ENCODE measurements around the gene NME9.

The NME9 gene

DNA sequence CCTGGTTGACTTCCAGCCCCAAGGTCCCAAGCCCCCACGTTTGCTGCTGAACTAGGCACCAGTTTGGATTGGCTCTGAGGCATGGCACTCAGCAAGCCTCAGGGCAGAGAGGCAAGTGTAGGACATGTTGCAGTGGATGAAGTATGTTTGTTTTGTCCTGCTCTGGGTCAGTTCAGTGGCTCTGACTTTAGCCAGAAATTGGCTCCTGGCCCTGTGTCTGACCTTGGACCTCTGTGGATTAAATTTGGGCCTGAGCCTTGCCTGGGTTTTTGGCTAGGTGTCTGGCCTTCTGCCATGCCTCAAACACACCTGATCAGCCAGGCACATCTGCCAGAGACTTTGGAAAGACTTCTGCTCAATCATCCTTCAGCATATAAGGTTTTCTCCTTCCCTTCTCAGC, 15.1 kb upstream of the NME9 start:
- no peaks in the 10 kb centered on the region for H3K4me1 ChIP-seq (ENCODE audit: insufficient read depth, low read length, poor library complexity, severe bottlenecking)
- no peaks in the 10 kb centered on the region for H3K9me3 ChIP-seq (ENCODE audit: insufficient read depth, low read depth, low read length)
- H4K20me1 ChIP-seq (ENCODE audit: insufficient read depth, low read length, poor library complexity, severe bottlenecking), result no peaks in the 10 kb centered on the region
- TF ChIP-seq, protein P1, sequence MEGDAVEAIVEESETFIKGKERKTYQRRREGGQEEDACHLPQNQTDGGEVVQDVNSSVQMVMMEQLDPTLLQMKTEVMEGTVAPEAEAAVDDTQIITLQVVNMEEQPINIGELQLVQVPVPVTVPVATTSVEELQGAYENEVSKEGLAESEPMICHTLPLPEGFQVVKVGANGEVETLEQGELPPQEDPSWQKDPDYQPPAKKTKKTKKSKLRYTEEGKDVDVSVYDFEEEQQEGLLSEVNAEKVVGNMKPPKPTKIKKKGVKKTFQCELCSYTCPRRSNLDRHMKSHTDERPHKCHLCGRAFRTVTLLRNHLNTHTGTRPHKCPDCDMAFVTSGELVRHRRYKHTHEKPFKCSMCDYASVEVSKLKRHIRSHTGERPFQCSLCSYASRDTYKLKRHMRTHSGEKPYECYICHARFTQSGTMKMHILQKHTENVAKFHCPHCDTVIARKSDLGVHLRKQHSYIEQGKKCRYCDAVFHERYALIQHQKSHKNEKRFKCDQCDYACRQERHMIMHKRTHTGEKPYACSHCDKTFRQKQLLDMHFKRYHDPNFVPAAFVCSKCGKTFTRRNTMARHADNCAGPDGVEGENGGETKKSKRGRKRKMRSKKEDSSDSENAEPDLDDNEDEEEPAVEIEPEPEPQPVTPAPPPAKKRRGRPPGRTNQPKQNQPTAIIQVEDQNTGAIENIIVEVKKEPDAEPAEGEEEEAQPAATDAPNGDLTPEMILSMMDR (conservative IDR thresholded peaks at IDR 0.05; ENCODE audit: low read length), result no peak
- TF ChIP-seq EZH2phosphoT487 (IDR thresholded peaks at IDR 0.05; ENCODE audit: borderline replicate concordance), result no peak
- no peaks in the 10 kb centered on the region for H3F3A ChIP-seq (ENCODE audit: low read depth)
- H3K79me2 ChIP-seq (ENCODE audit: insufficient read depth, low read length), result no peaks in the 10 kb centered on the region
- no peak overlapping the region for H2AFZ ChIP-seq (ENCODE audit: low read length)
- H3K9me2 ChIP-seq (replicated peaks; ENCODE audit: low read depth, low read length), result no peaks in the 10 kb centered on the region
- H3K4me3 ChIP-seq (ENCODE audit: low read length, poor library complexity, severe bottlenecking), result no peak overlapping the region
- no peak overlapping the region for H3K9ac ChIP-seq (ENCODE audit: low read depth, low read length, poor library complexity, severe bottlenecking)
- H3K4me2 ChIP-seq (ENCODE audit: low read depth, low read length, poor library complexity, severe bottlenecking), result no peak overlapping the region
- H3K27me3 ChIP-seq (ENCODE audit: insufficient read depth, low read length, poor library complexity, severe bottlenecking), result no peaks in the 10 kb centered on the region
- H3K36me3 ChIP-seq (ENCODE audit: insufficient read depth, low read length), result no peaks in the 10 kb centered on the region

DNA sequence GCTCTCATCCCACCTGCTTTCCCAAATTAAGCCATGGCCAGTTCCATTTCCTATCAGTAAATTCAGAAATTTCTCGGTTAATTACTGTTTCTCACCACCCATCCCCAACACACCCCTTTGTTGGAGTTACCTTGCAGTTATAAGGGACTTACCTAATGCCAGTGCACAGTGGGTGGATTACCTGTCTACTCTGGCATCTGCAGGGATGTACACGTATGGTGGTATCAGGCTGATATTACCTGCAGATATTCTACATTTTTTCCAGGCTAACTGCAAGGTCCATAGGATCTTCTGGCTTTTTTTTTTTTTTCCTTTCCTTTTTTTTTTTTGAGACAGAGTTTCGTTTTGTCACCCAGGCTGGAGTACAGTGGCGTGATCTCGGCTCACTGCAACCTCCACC, 10.9 kb upstream of the NME9 start:
- H3K36me3 ChIP-seq (ENCODE audit: insufficient read depth, low read length), result no peaks in the 10 kb centered on the region
- no peak overlapping the region for H3K9ac ChIP-seq (ENCODE audit: low read depth, low read length, poor library complexity, severe bottlenecking)
- H4K20me1 ChIP-seq (ENCODE audit: insufficient read depth, low read length, poor library complexity, severe bottlenecking), result no peaks in the 10 kb centered on the region
- H3K27me3 ChIP-seq (ENCODE audit: insufficient read depth, low read length, poor library complexity, severe bottlenecking), result no peaks in the 10 kb centered on the region
- H2AFZ ChIP-seq (ENCODE audit: low read length), result no peak overlapping the region
- H3K4me2 ChIP-seq (ENCODE audit: low read depth, low read length, poor library complexity, severe bottlenecking), result no peak overlapping the region
- H3K9me2 ChIP-seq (replicated peaks; ENCODE audit: low read depth, low read length), result no peaks in the 10 kb centered on the region
- H3K4me3 ChIP-seq (ENCODE audit: low read length, poor library complexity, severe bottlenecking), result no peak overlapping the region
- no peak for TF ChIP-seq EZH2phosphoT487 (IDR thresholded peaks at IDR 0.05; ENCODE audit: borderline replicate concordance)
- TF ChIP-seq, protein P1 (conservative IDR thresholded peaks at IDR 0.05; ENCODE audit: low read length), result no peak
- H3K4me1 ChIP-seq (ENCODE audit: insufficient read depth, low read length, poor library complexity, severe bottlenecking), result no peaks in the 10 kb centered on the region
- H3K9me3 ChIP-seq (ENCODE audit: insufficient read depth, low read depth, low read length), result no peaks in the 10 kb centered on the region
- H3K79me2 ChIP-seq (ENCODE audit: insufficient read depth, low read length), result no peaks in the 10 kb centered on the region
- H3F3A ChIP-seq (ENCODE audit: low read depth), result no peaks in the 10 kb centered on the region

DNA sequence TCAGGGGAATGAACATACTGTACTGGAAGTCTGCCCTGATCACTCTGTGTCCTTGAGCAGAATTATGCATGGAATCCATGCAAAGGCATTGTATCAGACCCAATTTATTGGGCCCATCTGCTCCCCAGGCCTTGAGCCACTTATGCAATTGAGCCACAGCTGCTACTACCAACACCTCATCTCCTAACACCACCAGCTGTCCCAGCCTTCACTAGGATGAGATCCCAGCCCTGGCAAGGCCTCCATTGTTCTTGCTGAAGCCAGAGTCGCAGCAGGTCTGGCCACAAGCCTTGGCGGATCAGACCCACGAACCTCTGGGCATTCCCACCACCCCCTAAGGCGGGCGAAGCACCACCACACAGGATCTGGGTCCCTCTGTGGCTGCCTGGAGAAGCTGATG, 9.2 kb upstream of the NME9 start:
- no peak overlapping the region for H3K4me2 ChIP-seq (ENCODE audit: low read depth, low read length, poor library complexity, severe bottlenecking)
- no peak for TF ChIP-seq EZH2phosphoT487 (IDR thresholded peaks at IDR 0.05; ENCODE audit: borderline replicate concordance)
- TF ChIP-seq, protein P1 (conservative IDR thresholded peaks at IDR 0.05; ENCODE audit: low read length), result no peak
- H3K27me3 ChIP-seq (ENCODE audit: insufficient read depth, low read length, poor library complexity, severe bottlenecking), result no peaks in the 10 kb centered on the region
- no peaks in the 10 kb centered on the region for H3K4me1 ChIP-seq (ENCODE audit: insufficient read depth, low read length, poor library complexity, severe bottlenecking)
- no peaks in the 10 kb centered on the region for H3F3A ChIP-seq (ENCODE audit: low read depth)
- H3K79me2 ChIP-seq (ENCODE audit: insufficient read depth, low read length), result no peaks in the 10 kb centered on the region
- H2AFZ ChIP-seq (ENCODE audit: low read length), result no peak overlapping the region
- H3K9ac ChIP-seq (ENCODE audit: low read depth, low read length, poor library complexity, severe bottlenecking), result no peak overlapping the region
- H3K36me3 ChIP-seq (ENCODE audit: insufficient read depth, low read length), result no peaks in the 10 kb centered on the region
- H3K4me3 ChIP-seq (ENCODE audit: low read length, poor library complexity, severe bottlenecking), result no peak overlapping the region
- H4K20me1 ChIP-seq (ENCODE audit: insufficient read depth, low read length, poor library complexity, severe bottlenecking), result no peaks in the 10 kb centered on the region
- no peaks in the 10 kb centered on the region for H3K9me3 ChIP-seq (ENCODE audit: insufficient read depth, low read depth, low read length)
- H3K9me2 ChIP-seq (replicated peaks; ENCODE audit: low read depth, low read length), result no peaks in the 10 kb centered on the region
